ENCODE results near the gene DAB2IP. TPM values are rescaled to one million over a fixed set of nuclear protein-coding genes. Genes with fewer than 3 reads are reported as not detected.

DAB2IP gene
- total RNA-seq, 6 experiments from 2014 or later: 15.1 to 21.6 (median 19.0) TPM

DNA sequence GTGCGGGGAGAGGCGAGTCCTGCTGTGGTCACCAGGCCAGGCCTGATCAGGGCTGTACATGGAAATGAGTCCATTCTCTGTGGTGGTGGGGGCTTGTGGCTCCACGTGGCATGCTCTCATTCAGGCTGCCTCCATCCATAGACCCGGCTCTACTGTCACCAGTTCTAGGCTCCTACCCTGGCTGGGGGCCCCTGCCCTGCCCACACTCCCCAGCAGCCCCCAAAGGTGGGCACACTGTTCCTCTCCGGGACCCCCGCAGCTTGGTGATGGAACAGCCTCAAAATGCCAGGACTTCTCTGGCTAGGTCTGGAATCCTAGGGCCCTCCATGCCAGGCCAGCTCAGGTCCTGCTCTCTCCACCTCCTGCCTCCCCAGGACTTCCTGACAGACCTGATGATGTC lies 111.7 kb downstream of the DAB2IP start:
- no peak for ATAC-seq
- Histone ChIP-seq H3K27me3 (no peaks in the 10 kb centered on the region), H3K27ac (no peak overlapping the region), H3K9me3 (no peaks in the 10 kb centered on the region), H3K4me3 (no peak overlapping the region), H3K4me1 (peaks cover 0 to 7% (median 0%) of the 10 kb centered on the region in 4 donors), H3K36me3 (peaks cover 0 to 22% (median 9%) of the 10 kb centered on the region in 4 donors)
- TF ChIP-seq CTCF (IDR thresholded peaks at IDR 0.05) (no peak), POLR2A (IDR thresholded peaks at IDR 0.05) (no peak)
- intact Hi-C loops (cut with DNase I): no loop called here
- no peak for DNase-seq
- no CpG with 5 or more reads among the region's 6 CpGs for WGBS (ENCODE audit: insufficient coverage, low coverage, low lambda C conversion rate, missing lambda C conversion rate)

- no peaks in the 10 kb centered on the region for H3K27me3 ChIP-seq
- no peak overlapping the region for H3K27ac ChIP-seq
- intact Hi-C loops (cut with DNase I): no loop called here
- H3K4me1 ChIP-seq: peaks cover 0 to 7% (median 0%) of the 10 kb centered on the region in 4 donors
- H3K4me3 ChIP-seq: no peak overlapping the region
- no peak for ATAC-seq
- peaks cover 0 to 27% (median 12%) of the 10 kb centered on the region in 4 donors for H3K36me3 ChIP-seq
- DNase-seq: no peak
- TF ChIP-seq CTCF (IDR thresholded peaks at IDR 0.05): no peak
- TF ChIP-seq POLR2A (IDR thresholded peaks at IDR 0.05): no peak
- WGBS (ENCODE audit: insufficient coverage, low coverage, low lambda C conversion rate, missing lambda C conversion rate): 100% methylated on average over 1 of the region's 21 CpGs
- H3K9me3 ChIP-seq: no peaks in the 10 kb centered on the region
These were observed 112.3 kb downstream of the DAB2IP start for GRCh38 chr9:121763561-121764370.

GRCh38 chr9:121764371-121764730 lies 112.9 kb downstream of the DAB2IP start:
- DNase-seq (no peak), ATAC-seq (no peak)
- peaks cover 0 to 32% (median 15%) of the 10 kb centered on the region in 4 donors for H3K36me3 ChIP-seq
- WGBS (ENCODE audit: insufficient coverage, low coverage, low lambda C conversion rate, missing lambda C conversion rate): 60% methylated on average over 1 of the region's 9 CpGs
- H3K27ac ChIP-seq: no peak overlapping the region
- intact Hi-C loops (cut with DNase I): no loop called here
- H3K4me3 ChIP-seq: no peak overlapping the region
- no peaks in the 10 kb centered on the region for H3K9me3 ChIP-seq
- no peak for TF ChIP-seq CTCF (IDR thresholded peaks at IDR 0.05)
- peaks cover 0 to 7% (median 0%) of the 10 kb centered on the region in 4 donors for H3K4me1 ChIP-seq
- no peaks in the 10 kb centered on the region for H3K27me3 ChIP-seq

GRCh38 chr9:121765021-121765950 lies 113.9 kb downstream of the DAB2IP start:
- intact Hi-C loops (cut with DNase I): no loop called here
- H3K36me3 ChIP-seq: peaks cover 0 to 36% (median 17%) of the 10 kb centered on the region in 4 donors

More at GRCh38 chr9:121765021-121765950, 113.9 kb downstream of the DAB2IP start:
- 65% methylated on average over 4 of the region's 8 CpGs for WGBS (ENCODE audit: insufficient coverage, low coverage, low lambda C conversion rate, missing lambda C conversion rate)
- H3K4me3 ChIP-seq: no peak overlapping the region
- no peak overlapping the region for H3K27ac ChIP-seq
- H3K9me3 ChIP-seq: no peaks in the 10 kb centered on the region
- DNase-seq (peak in 1 of 3 donors; percentile 57), ATAC-seq (peak; percentile 42 to 79 (median 54))
- peaks cover 0 to 7% (median 0%) of the 10 kb centered on the region in 4 donors for H3K4me1 ChIP-seq
- no peaks in the 10 kb centered on the region for H3K27me3 ChIP-seq
- no peak for TF ChIP-seq CTCF (IDR thresholded peaks at IDR 0.05)
- TF ChIP-seq POLR2A (IDR thresholded peaks at IDR 0.05): no peak
